ENCODE results near the gene ITGA3. TPM values are rescaled to one million over a fixed set of nuclear protein-coding genes. Genes with fewer than 3 reads are reported as not detected.

The ITGA3 gene
- total and polyA plus RNA-seq, 2 of the 13 experiments (the other 11 are each of a cell fraction or from before 2014, with no cell fraction given) = 0.48 to 0.69 TPM

DNA sequence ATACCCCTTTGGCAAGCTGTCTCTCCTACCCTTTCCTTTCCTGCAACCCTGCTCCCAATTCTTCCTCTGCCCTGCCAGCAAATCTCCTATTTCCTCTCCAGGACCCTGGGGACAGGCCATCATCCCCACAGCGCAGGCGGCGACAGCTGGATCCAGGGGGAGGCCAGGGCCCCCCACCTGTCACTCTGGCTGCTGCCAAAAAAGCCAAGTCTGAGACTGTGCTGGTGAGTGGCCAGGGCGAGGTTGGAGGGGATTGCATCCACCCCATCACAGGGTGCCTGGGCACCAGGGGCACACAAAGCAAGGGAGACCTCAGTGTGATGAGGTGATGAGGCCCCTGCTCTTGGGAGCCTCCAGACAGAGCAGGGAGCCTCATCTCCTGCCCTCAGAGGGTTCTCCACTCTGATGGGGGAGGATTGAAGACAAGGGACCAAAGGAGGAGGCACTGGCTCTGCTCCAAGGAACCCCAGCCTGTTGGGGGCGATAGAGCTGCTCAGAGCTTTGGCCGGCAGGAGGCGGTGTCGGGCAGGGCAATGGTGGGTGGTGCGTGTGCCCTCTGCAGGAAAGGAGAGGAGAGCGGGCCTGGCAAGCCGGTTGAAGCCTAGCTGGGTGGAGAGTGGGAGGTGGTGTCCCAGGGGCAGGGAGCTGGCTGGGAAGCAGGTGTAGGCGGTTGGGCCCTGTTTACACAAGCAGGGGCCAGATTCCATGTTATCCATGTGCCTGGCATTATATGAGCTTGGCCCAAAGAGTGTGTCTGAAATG, 23.6 kb downstream of the ITGA3 start (continued):
- TF ChIP-seq ZNF615 (CRISPR knock-in tag; IDR thresholded peaks at IDR 0.05; ENCODE audit: borderline replicate concordance) (no peak), NR2F2 (IDR thresholded peaks at IDR 0.05; ENCODE audit: borderline replicate concordance, low read depth) (no peak), CBX5 (CRISPR knock-in tag; IDR thresholded peaks at IDR 0.05; ENCODE audit: borderline replicate concordance) (peak; percentile 90), ZNF563 (CRISPR knock-in tag; IDR thresholded peaks at IDR 0.05) (no peak), ETV6 (CRISPR knock-in tag; conservative IDR thresholded peaks at IDR 0.05) (no peak), NFATC3 (CRISPR knock-in tag; IDR thresholded peaks at IDR 0.05) (no peak), TSC22D2 (CRISPR knock-in tag; IDR thresholded peaks at IDR 0.05; ENCODE audit: borderline replicate concordance) (no peak), TFDP1 (CRISPR knock-in tag; IDR thresholded peaks at IDR 0.05; ENCODE audit: borderline replicate concordance) (no peak), TOPORS (CRISPR knock-in tag; IDR thresholded peaks at IDR 0.05) (no peak), AGO1 (IDR thresholded peaks at IDR 0.05; ENCODE audit: low read depth, low read length, poor library complexity, severe bottlenecking) (peak; percentile 76), HOXA5 (CRISPR knock-in tag; IDR thresholded peaks at IDR 0.05) (0 out of 2 replicates have a peak, but pooled peaks have one; percentile 26), ESRRA (CRISPR knock-in tag; IDR thresholded peaks at IDR 0.05; ENCODE audit: low read depth) (no peak), ZNF513 (CRISPR knock-in tag; conservative IDR thresholded peaks at IDR 0.05) (no peak), SMAD1 (CRISPR knock-in tag; IDR thresholded peaks at IDR 0.05; ENCODE audit: borderline replicate concordance, low read depth) (no peak), ZFP36L2 (CRISPR knock-in tag; IDR thresholded peaks at IDR 0.05) (no peak), ZNF30 (CRISPR knock-in tag; IDR thresholded peaks at IDR 0.05) (no peak), SNAI1 (CRISPR knock-in tag; IDR thresholded peaks at IDR 0.05; ENCODE audit: borderline replicate concordance) (no peak), ZXDC (CRISPR knock-in tag; IDR thresholded peaks at IDR 0.05) (peak; percentile 48; the same call in 1 of the 2 replicates), ZNF253 (CRISPR knock-in tag; IDR thresholded peaks at IDR 0.05; ENCODE audit: borderline replicate concordance) (no peak), RBM22 (optimal IDR thresholded peaks at IDR 0.05; ENCODE audit: low read length) (no peak), CHD4 (IDR thresholded peaks at IDR 0.05; ENCODE audit: borderline replicate concordance, low read length) (no peak)
- TF ChIP-seq, protein P1, sequence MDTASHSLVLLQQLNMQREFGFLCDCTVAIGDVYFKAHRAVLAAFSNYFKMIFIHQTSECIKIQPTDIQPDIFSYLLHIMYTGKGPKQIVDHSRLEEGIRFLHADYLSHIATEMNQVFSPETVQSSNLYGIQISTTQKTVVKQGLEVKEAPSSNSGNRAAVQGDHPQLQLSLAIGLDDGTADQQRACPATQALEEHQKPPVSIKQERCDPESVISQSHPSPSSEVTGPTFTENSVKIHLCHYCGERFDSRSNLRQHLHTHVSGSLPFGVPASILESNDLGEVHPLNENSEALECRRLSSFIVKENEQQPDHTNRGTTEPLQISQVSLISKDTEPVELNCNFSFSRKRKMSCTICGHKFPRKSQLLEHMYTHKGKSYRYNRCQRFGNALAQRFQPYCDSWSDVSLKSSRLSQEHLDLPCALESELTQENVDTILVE (CRISPR knock-in tag; IDR thresholded peaks at IDR 0.05) = no peak
- TF ChIP-seq, protein P2, sequence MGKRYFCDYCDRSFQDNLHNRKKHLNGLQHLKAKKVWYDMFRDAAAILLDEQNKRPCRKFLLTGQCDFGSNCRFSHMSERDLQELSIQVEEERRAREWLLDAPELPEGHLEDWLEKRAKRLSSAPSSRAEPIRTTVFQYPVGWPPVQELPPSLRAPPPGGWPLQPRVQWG (CRISPR knock-in tag; IDR thresholded peaks at IDR 0.05; ENCODE audit: borderline replicate concordance, low read depth) = no peak
